MM.1S (cell line): Measurements from ENCODE around the gene SH3RF3.

Source experiments
- EZH2 ChIP-seq: fragments of 300-600 bp; sonication (generic); optimal IDR thresholded peaks from 2 replicates; pipeline ENCODE3; 2017; ENCODE audit warnings: low read depth, mild to moderate bottlenecking, antibody characterized with exemption, low read length, mixed read lengths
- TF ChIP-seq, protein P1 (sequence below): fragments of 300-600 bp; sonication (generic); IDR thresholded peaks from 2 replicates; pipeline ENCODE4 v1.5.1; 2016; ENCODE audit warnings: antibody characterized with exemption, low read length, mixed read lengths

DNA sequence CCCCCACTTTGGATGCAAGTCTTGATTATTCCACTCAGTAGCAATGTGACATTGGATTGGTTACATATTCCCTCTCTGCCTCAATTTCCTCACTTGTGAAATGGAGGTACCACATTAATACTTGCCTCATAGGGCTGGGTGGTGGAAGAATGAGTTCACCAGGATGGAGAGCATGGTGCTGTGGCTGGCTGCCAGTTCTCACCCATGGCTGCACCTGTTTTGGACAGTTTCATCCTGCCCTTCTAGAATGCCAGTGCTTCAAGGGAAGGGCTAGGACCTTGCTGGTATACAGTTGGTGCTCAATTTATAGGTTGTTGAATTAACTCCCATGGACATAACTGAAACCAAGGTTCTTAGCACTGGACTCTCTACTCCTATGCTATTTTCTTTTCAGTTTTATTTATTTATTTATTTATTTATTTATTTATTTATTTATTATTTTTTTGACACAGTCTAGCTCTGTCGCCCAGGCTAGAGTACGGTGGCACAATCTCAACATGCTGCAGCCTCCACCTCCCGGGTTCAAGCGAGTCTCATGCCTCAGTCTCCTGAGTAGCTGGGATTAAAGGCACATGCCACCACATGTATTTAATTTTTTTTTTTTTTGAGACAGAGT, 5.3 kb upstream of the SH3RF3 start:
- TF ChIP-seq, protein P1, sequence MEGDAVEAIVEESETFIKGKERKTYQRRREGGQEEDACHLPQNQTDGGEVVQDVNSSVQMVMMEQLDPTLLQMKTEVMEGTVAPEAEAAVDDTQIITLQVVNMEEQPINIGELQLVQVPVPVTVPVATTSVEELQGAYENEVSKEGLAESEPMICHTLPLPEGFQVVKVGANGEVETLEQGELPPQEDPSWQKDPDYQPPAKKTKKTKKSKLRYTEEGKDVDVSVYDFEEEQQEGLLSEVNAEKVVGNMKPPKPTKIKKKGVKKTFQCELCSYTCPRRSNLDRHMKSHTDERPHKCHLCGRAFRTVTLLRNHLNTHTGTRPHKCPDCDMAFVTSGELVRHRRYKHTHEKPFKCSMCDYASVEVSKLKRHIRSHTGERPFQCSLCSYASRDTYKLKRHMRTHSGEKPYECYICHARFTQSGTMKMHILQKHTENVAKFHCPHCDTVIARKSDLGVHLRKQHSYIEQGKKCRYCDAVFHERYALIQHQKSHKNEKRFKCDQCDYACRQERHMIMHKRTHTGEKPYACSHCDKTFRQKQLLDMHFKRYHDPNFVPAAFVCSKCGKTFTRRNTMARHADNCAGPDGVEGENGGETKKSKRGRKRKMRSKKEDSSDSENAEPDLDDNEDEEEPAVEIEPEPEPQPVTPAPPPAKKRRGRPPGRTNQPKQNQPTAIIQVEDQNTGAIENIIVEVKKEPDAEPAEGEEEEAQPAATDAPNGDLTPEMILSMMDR = no peak
- TF ChIP-seq EZH2 = no peak
